ENCODE results near the gene HSDL2.
"Not testable (repeated sequence)": the region's sequence is repeated elsewhere in the genome, so short reads cannot be mapped to it uniquely, and the experiment has no call there.

Gene HSDL2

DNA sequence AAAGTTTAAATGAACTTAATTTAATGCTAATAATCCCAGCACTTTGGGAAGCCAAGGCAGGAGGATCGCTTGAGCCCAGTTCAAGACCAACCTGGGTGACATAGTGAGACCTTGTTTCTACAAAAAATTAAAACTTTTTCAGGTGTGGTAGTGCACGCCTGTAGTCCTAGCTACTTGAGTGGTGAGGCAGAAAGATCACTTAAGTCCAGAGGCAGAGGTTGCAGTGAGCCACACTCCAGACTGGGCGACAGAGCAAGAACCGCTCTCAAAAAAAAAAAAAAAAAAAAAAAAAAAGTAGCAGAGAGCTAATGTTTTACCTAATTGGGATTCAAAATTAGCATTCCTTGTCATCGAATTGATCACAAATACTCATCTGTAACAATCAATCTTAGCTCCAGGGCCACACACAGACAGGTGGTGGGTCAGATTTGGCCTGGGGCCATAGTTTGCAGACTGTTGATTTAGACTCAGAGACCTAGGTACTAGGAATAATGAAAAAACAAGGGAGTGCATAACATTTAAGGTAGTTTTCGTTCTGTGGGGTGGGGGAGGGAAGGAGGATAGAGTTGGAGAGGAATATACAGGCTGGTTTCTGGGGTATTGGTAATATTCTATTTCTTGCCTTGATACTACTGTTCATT lies 21.4 kb downstream of the HSDL2 start:
- Histone ChIP-seq H4K20me1 (no peaks in the 10 kb centered on the region), H3K4me3 (no peak overlapping the region), H3K9ac (no peak overlapping the region), H3K27me3 (no peaks in the 10 kb centered on the region), H3K4me2 (no peak overlapping the region), H3K36me3 (peaks cover 24 to 57% (median 36%) of the 10 kb centered on the region in 11 experiments; a peak in 21 of 22 replicates), H3K4me1 (no peaks in the 10 kb centered on the region), H3K9me3 (replicated peaks in 1 of 11) (peaks cover 30 to 44% (median 39%) of the 10 kb centered on the region in 11 experiments), H3K27ac (no peak overlapping the region)
- no peak for TF ChIP-seq Cebpa-rat (IDR thresholded peaks at IDR 0.05)

DNA sequence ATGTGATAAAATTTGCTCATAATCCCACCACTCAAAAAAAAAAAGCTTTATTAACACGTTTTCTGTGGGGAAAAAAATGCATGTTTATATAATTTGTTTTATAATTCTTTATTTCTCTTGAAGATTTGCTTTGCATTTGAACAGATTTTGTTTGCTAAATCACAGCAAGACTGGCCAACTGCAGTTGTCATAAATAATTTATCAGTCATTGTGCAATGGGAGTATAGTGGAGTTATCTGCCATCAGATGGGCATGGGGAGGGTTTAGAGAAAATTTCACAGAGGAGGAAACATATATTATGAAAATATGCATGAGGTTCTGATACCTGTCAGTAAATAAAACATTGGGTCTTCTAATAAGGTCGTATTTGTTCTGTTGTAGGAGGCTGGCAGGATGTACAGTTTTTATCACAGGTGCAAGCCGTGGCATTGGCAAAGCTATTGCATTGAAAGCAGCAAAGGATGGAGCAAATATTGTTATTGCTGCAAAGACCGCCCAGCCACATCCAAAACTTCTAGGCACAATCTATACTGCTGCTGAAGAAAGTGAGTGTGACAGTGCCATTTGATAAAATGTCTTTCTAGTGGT lies 23.8 kb downstream of the HSDL2 start:
- TF ChIP-seq Cebpa-rat (IDR thresholded peaks at IDR 0.05): no peak
- no peak overlapping the region for H3K27ac ChIP-seq
- peaks cover 9 to 22% (median 15%) of the 10 kb centered on the region in 11 experiments for H3K9me3 ChIP-seq (replicated peaks in 1 of 11)

DNA sequence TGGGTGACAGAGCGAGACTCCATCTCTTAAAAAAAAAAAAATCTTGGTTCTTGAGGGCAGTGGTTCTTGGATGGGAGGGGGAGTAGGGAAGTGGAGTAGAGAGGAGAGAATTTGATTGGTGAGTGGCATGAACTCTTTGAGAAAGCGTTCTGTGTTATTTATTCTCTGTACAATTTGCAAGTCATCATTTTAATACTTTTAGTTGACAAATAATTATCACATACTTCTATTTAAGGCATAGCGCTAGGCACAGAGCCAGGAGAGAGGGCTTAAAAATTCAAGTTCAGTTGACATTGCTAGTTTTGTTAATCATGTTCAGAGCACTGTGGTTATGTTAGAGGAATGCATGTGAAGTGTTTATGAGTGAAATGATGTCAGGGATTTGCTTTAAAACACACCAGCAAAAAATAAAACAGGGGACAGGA lies 24.6 kb downstream of the HSDL2 start:
- Histone ChIP-seq H3K9me3 (replicated peaks in 1 of 11) (peaks cover under 1 to 14% (median 7%) of the 10 kb centered on the region in 11 experiments), H3K36me3 (peaks cover 7 to 58% (median 35%) of the 10 kb centered on the region in 11 experiments; a peak in 20 of 22 replicates), H3K27ac (no peak overlapping the region), H4K20me1 (no peaks in the 10 kb centered on the region), H3K27me3 (no peaks in the 10 kb centered on the region), H3K9ac (no peak overlapping the region), H3K4me3 (no peak overlapping the region), H3K4me1 (no peaks in the 10 kb centered on the region), H3K4me2 (no peak overlapping the region)
- TF ChIP-seq Cebpa-rat (IDR thresholded peaks at IDR 0.05): no peak

More for the DNA sequence above, 23.8 kb downstream of the HSDL2 start:
- no peak overlapping the region for H3K4me2 ChIP-seq
- peaks cover 13 to 58% (median 36%) of the 10 kb centered on the region in 11 experiments; a peak in 21 of 22 replicates for H3K36me3 ChIP-seq
- no peak overlapping the region for H3K9ac ChIP-seq
- no peaks in the 10 kb centered on the region for H4K20me1 ChIP-seq
- no peak overlapping the region for H3K4me3 ChIP-seq
- H3K4me1 ChIP-seq: no peaks in the 10 kb centered on the region
- no peaks in the 10 kb centered on the region for H3K27me3 ChIP-seq

DNA sequence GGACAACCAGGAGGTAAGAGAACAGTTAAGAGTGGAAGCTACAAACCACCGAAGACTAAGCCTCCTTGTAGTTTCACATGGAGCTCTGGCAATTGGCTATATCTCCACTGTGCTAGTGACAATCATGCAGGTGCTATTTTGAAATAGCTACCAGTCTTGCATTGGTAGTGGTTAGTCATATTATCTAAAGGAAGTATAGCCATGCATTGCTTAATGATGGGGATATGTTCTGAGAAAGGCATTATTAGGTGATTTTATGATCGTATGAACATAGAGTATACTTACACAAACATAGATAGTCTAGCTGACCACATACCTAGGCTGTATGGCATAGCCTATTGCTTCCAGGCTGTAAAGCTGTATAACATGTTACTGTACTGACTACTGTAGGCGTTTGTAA lies 28.4 kb downstream of the HSDL2 start:
- Histone ChIP-seq H3K27me3 (no peaks in the 10 kb centered on the region), H3K27ac (no peak overlapping the region), H3K4me2 (no peak overlapping the region), H4K20me1 (no peaks in the 10 kb centered on the region), H3K36me3 (peaks cover 15 to 93% (median 47%) of the 10 kb centered on the region in 11 experiments; a peak in 21 of 22 replicates), H3K9ac (no peak overlapping the region), H3K9me3 (replicated peaks in 1 of 11) (0 out of 22 replicates have a peak, but pooled peaks cover 0 to 5% (median 0%) of the 10 kb centered on the region in 11 experiments), H3K4me1 (no peaks in the 10 kb centered on the region), H3K4me3 (no peak overlapping the region)
- no peak for TF ChIP-seq Cebpa-rat (IDR thresholded peaks at IDR 0.05)

DNA sequence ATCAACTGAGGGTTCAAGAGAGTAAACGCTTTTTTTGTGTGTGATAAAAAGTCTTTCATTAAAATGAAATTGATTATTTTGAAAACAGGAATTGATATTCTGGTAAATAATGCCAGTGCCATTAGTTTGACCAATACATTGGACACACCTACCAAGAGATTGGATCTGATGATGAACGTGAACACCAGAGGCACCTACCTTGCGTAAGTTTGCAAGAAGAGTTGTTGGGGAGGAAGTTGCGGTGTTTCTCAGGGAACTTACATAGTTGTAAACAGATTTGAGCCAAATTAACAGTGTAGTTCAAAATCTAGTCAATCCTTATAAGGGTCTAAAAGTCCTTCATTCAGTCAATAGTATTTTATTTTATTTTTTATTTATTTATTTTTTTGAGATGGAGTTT lies 28.9 kb downstream of the HSDL2 start:
- H3K9me3 ChIP-seq (replicated peaks in 1 of 11): 0 out of 22 replicates have a peak, but pooled peaks cover 0 to 5% (median 0%) of the 10 kb centered on the region in 11 experiments
- no peaks in the 10 kb centered on the region for H3K4me1 ChIP-seq
- H3K36me3 ChIP-seq: peaks cover 15 to 94% (median 47%) of the 10 kb centered on the region in 11 experiments; a peak in 21 of 22 replicates
- no peaks in the 10 kb centered on the region for H4K20me1 ChIP-seq
- H3K4me3 ChIP-seq: no peak overlapping the region
- no peak for TF ChIP-seq Cebpa-rat (IDR thresholded peaks at IDR 0.05)
- H3K27me3 ChIP-seq: no peaks in the 10 kb centered on the region
- H3K27ac ChIP-seq: no peak overlapping the region
- no peak overlapping the region for H3K9ac ChIP-seq
- no peak overlapping the region for H3K4me2 ChIP-seq

DNA sequence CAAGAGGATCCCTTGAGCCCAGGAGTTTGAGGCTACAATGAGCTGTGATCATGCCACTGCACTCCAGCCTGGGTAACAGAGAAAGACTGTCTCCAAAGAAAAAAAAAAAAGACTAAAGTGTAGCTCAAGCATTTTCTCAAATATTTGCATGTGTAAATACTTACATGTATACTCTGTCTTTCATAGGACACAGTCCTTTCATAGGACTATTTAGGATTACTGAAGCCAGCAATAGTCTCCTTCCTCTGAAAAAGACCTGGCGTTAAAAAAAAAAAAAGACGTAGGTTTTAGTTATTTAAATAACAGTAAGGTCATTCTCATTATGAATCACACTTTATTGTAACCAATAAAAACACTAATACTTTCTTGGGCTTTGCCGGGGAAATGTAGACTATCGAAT lies 29.9 kb downstream of the HSDL2 start:
- TF ChIP-seq Cebpa-rat (IDR thresholded peaks at IDR 0.05): no peak
- Histone ChIP-seq H3K9me3 (replicated peaks in 1 of 11) (0 out of 22 replicates have a peak, but pooled peaks cover 0 to 5% (median 0%) of the 10 kb centered on the region in 11 experiments), H3K27me3 (no peaks in the 10 kb centered on the region), H4K20me1 (no peaks in the 10 kb centered on the region), H3K4me1 (no peaks in the 10 kb centered on the region), H3K27ac (no peak overlapping the region), H3K9ac (no peak overlapping the region), H3K36me3 (peaks cover 15 to 85% (median 47%) of the 10 kb centered on the region in 11 experiments; a peak in 21 of 22 replicates), H3K4me2 (no peak overlapping the region), H3K4me3 (no peak overlapping the region)

DNA sequence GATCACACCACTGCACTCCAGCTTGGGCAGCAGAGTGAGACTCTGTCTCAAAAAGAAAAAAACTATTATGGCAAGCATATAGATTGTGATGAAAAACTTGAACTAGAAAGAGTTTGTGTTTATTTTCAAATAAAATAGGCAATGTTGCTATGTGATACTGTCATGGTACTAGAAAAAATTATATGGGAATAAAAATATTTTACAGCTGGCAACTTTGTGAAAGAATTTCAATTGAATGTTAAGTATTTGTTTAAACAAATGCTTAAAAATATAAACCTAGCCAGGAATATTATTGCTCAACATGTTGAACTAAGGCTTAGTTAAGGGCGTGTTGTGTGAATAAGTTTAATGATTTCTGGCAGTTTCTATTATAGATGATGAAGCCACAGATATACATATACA lies 31.7 kb downstream of the HSDL2 start:
- no peak overlapping the region for H3K9ac ChIP-seq
- no peaks in the 10 kb centered on the region for H3K4me1 ChIP-seq
- H3K4me2 ChIP-seq: no peak overlapping the region
- no peaks in the 10 kb centered on the region for H3K27me3 ChIP-seq
- no peaks in the 10 kb centered on the region for H4K20me1 ChIP-seq
- no peak for TF ChIP-seq Cebpa-rat (IDR thresholded peaks at IDR 0.05)
- no peak overlapping the region for H3K27ac ChIP-seq
- H3K36me3 ChIP-seq: peaks cover 15 to 73% (median 33%) of the 10 kb centered on the region in 11 experiments; a peak in 21 of 22 replicates
- H3K4me3 ChIP-seq: no peak overlapping the region
- H3K9me3 ChIP-seq (replicated peaks in 1 of 11): 0 out of 22 replicates have a peak, but pooled peaks cover 0 to 5% (median 0%) of the 10 kb centered on the region in 11 experiments

DNA sequence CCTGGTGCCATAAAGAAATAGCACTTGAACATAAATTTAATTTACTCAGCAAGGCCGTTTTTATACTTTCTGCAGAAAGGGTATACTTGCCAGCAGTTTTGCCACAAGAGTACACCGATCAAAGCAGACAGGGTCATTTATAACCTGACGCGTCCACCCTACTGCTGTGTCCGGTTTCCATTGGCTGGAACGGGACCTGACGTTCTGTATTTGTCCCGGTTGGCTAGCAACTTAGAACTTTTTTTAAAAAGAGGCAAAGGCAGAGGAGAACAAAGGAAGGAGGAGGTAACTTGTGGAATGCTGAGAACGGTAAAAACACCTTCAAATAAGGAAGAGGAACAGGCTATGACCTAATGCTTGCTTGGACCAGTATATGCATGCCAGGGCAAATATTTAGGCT lies 33.8 kb downstream of the HSDL2 start:
- H3K4me1 ChIP-seq; H3K4me3 ChIP-seq; H3K9ac ChIP-seq; H4K20me1 ChIP-seq; H3K4me2 ChIP-seq; H3K9me3 ChIP-seq (replicated peaks in 1 of 11); H3K27me3 ChIP-seq; H3K27ac ChIP-seq: not testable (repeated sequence)
- H3K36me3 ChIP-seq: peaks cover 7 to 53% (median 16%) of the 10 kb centered on the region in 11 experiments; a peak in 17 of 22 replicates

DNA sequence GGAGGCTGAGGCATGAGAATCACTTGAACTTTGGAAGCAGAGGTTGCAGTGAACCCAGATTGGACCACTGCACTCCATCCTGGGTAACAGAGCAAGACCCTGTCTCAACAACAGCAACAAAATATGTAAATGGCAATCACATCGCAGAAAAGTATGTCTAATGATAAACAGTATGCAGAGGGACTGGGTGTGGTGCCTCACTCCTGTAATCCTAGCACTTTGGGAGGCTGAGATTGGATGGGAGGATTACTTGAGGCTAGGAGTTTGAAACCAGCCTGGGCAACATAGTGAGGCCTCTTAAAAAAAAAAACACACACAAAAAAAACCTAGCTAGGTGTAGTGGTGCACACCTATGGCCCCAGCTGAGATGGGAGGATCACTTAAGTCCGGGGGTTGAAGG lies 40.3 kb downstream of the HSDL2 start:
- H3K27ac ChIP-seq: no peak overlapping the region
- H3K36me3 ChIP-seq: peaks cover 0 to 29% (median 9%) of the 10 kb centered on the region in 11 experiments; a peak in 13 of 22 replicates
- peaks cover 0 to 11% (median 6%) of the 10 kb centered on the region in 10 experiments; a peak in 11 of 20 replicates for H3K4me1 ChIP-seq
- H3K27me3 ChIP-seq: no peaks in the 10 kb centered on the region
- H3K4me2 ChIP-seq: no peak overlapping the region
- no peak for TF ChIP-seq Cebpa-rat (IDR thresholded peaks at IDR 0.05)
- H3K4me3 ChIP-seq: no peak overlapping the region
- 0 out of 22 replicates have a peak overlapping the region, but pooled peaks of 1 of the 11 experiments have one; percentile 24 for H3K9ac ChIP-seq
- no peaks in the 10 kb centered on the region for H4K20me1 ChIP-seq
- H3K9me3 ChIP-seq (replicated peaks in 1 of 11): no peaks in the 10 kb centered on the region
